Sigmoid colon (tissue), 7 donors: ENCODE data around the gene LARGE1. TPM values are rescaled to one million over a fixed set of nuclear protein-coding genes. Genes with fewer than 3 reads are reported as not detected.
A peak's percentile ranks its signal among the peaks of the same experiment; 100 is the strongest.

Experiments used
- DNase-seq: peaks from one replicate; pipeline ENCODE4 v3.0.0-alpha.2; 2019
- H3K27ac ChIP-seq, 4 donors: fragments of 200-600 bp; sonication (generic); one replicate each; pipeline ENCODE4 v1.5.1; 2016 to 2019; ENCODE audit warnings: mild to moderate bottlenecking in 1 of 4
- H3K27me3 ChIP-seq, 3 donors: fragments of 200-600 bp; sonication (generic); one replicate each; pipeline ENCODE4 v1.5.1; 2019; ENCODE audit warnings: mild to moderate bottlenecking in 1 of 3
- H3K36me3 ChIP-seq, 4 donors: fragments of 200-600 bp; sonication (generic); one replicate each; pipeline ENCODE4 v1.5.1; 2016 to 2019
- H3K4me1 ChIP-seq, 4 donors: fragments of 200-600 bp; sonication (generic); one replicate each; pipeline ENCODE4 v1.5.1; 2017 to 2019
- H3K4me3 ChIP-seq, 4 donors: fragments of 200-600 bp; sonication (generic); one replicate each; pipeline ENCODE4 v1.5.1; 2017 to 2019; ENCODE audit warnings: mild to moderate bottlenecking in 2 of 4, moderate library complexity in 1 of 4
- H3K9me3 ChIP-seq, 4 donors: fragments of 200-600 bp in 3 of 4; sonication (generic) in 3 of 4; one replicate each; pipeline versions ENCODE4 v1.5.1 to v1.6.1; 2013 to 2019
- EP300 ChIP-seq, 4 donors: sonication (generic); formaldehyde crosslinking; IDR thresholded peaks; one replicate each; pipeline ENCODE4 v1.6.1; 2017; ENCODE audit warnings: antibody characterized with exemption in 4 of 4
- POLR2A ChIP-seq, 2 donors: fragments of 450-650 bp; IDR thresholded peaks; one replicate each; pipeline ENCODE4 v1.6.1; 2016; ENCODE audit warnings: antibody characterized with exemption in 2 of 2, mild to moderate bottlenecking in 2 of 2, moderate library complexity in 2 of 2
- POLR2AphosphoS5 ChIP-seq, 4 donors: sonication (generic); formaldehyde crosslinking; IDR thresholded peaks; one replicate each; pipeline ENCODE4 v1.6.1; 2017; ENCODE audit warnings: antibody characterized with exemption in 4 of 4
- WGBS, 2 donors: extraction: QIAGEN DNeasy Blood & Tissue Kit; methylation state at CpG; one replicate each; pipeline ENCODE4 v1.1.7; 2013; 5-methylcytosine and 5-hydroxymethylcytosine counted together
- intact Hi-C: fragments of 100-400 bp; cut with DNase I; formaldehyde crosslinking; loops from one replicate; pipeline ENCODE4 v1.15.1; 2023
- polyA plus RNA-seq, 3 donors: library from polyadenylated mRNA; stranded (reverse); fragments of 200-250 nt; gene quantifications; one replicate each; pipeline ENCODE4 v1.2.3, GENCODE V29; 2013
- total RNA-seq, 4 donors: library from RNA; depleted of rRNA; stranded (reverse); fragments of >200 nt; gene quantifications; one replicate each; pipeline ENCODE4 v1.1.0, GENCODE V29; 2016
- TF ChIP-seq, protein P1 (sequence below), 4 experiments: fragments of 450-650 bp in 3 of 4; fragments of 200-600 bp in 1 of 4; IDR thresholded peaks; one replicate each; pipeline ENCODE4 v1.5.1; 2016 to 2019; ENCODE audit warnings: antibody characterized with exemption in 4 of 4, mild to moderate bottlenecking in 3 of 4, moderate library complexity in 2 of 4
- donor health status: healthy with polysubstance abuse.
- donor health status: Bipolar disorder and iron deficiency.
- donor health status: healthy.

The LARGE1 gene
- total and polyA plus RNA-seq, 7 donors, result 5.8 to 74.4 (median 38.0) TPM

DNA sequence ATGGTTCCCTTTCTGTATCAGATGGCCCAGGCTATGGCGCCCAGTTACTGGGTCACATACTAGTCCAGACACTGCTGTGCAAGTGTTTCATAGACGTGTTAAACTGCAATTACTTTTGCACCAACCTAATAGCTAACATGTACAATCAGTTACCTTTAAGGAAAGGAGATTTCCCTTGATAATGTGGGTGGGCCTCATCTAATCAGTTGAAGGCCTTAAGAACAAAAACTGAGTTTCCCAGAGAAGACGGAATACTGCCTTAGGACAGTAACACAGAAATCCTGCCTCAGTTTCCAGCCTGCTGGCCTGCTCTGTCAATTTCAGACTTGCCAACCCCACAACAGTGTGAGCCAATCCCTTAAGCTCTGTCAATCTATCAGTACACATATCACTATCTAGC is 632.2 kb downstream of the LARGE1 start:
- Histone ChIP-seq H3K9me3 (no peaks in the 10 kb centered on the region), H3K4me1 (no peaks in the 10 kb centered on the region), H3K27ac (no peak overlapping the region), H3K27me3 (no peaks in the 10 kb centered on the region), H3K36me3 (peaks cover 0 to 32% (median 7%) of the 10 kb centered on the region in 4 donors), H3K4me3 (no peak overlapping the region)
- WGBS, 2 donors, result 93 to 94% methylated on average over 3 of the region's 3 CpGs
- TF ChIP-seq, protein P1, sequence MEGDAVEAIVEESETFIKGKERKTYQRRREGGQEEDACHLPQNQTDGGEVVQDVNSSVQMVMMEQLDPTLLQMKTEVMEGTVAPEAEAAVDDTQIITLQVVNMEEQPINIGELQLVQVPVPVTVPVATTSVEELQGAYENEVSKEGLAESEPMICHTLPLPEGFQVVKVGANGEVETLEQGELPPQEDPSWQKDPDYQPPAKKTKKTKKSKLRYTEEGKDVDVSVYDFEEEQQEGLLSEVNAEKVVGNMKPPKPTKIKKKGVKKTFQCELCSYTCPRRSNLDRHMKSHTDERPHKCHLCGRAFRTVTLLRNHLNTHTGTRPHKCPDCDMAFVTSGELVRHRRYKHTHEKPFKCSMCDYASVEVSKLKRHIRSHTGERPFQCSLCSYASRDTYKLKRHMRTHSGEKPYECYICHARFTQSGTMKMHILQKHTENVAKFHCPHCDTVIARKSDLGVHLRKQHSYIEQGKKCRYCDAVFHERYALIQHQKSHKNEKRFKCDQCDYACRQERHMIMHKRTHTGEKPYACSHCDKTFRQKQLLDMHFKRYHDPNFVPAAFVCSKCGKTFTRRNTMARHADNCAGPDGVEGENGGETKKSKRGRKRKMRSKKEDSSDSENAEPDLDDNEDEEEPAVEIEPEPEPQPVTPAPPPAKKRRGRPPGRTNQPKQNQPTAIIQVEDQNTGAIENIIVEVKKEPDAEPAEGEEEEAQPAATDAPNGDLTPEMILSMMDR (IDR thresholded peaks at IDR 0.05), result no peak
- TF ChIP-seq POLR2A (IDR thresholded peaks at IDR 0.05) (no peak), POLR2AphosphoS5 (IDR thresholded peaks at IDR 0.05) (no peak), EP300 (IDR thresholded peaks at IDR 0.05) (no peak)
- intact Hi-C loops, result no loop called here
- no peak for DNase-seq

DNA sequence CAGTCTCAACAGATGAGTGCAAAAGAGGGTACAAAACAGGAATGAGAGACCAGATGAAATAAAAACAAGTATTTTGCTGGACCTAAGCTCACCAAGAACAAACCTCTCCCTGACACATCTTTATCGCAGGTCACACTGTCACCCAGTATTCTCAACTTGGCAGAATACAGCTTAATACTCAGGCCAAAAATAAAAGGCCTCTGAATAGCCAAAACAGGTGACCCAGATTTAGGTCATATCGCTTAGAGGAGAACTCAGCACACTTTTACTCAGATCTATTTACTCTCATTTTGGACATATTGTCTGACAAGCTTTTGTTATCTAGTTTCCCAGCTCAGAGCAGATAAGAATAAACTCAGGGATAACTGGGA is 645.2 kb downstream of the LARGE1 start:
- Histone ChIP-seq H3K36me3 (peaks cover 0 to 52% (median 14%) of the 10 kb centered on the region in 4 donors), H3K27ac (no peak overlapping the region), H3K27me3 (no peaks in the 10 kb centered on the region), H3K4me3 (no peak overlapping the region), H3K4me1 (peaks cover 0 to 13% (median 5%) of the 10 kb centered on the region in 4 donors), H3K9me3 (no peaks in the 10 kb centered on the region)
- no peak for TF ChIP-seq EP300 (IDR thresholded peaks at IDR 0.05)
- TF ChIP-seq, protein P1 (IDR thresholded peaks at IDR 0.05), result no peak
- no peak for TF ChIP-seq POLR2A (IDR thresholded peaks at IDR 0.05)
- TF ChIP-seq POLR2AphosphoS5 (IDR thresholded peaks at IDR 0.05), result no peak
- intact Hi-C loops, result no loop called here
- no peak for DNase-seq
- WGBS, 2 donors, result 90 to 92% methylated on average over 2 of the region's 2 CpGs

DNA sequence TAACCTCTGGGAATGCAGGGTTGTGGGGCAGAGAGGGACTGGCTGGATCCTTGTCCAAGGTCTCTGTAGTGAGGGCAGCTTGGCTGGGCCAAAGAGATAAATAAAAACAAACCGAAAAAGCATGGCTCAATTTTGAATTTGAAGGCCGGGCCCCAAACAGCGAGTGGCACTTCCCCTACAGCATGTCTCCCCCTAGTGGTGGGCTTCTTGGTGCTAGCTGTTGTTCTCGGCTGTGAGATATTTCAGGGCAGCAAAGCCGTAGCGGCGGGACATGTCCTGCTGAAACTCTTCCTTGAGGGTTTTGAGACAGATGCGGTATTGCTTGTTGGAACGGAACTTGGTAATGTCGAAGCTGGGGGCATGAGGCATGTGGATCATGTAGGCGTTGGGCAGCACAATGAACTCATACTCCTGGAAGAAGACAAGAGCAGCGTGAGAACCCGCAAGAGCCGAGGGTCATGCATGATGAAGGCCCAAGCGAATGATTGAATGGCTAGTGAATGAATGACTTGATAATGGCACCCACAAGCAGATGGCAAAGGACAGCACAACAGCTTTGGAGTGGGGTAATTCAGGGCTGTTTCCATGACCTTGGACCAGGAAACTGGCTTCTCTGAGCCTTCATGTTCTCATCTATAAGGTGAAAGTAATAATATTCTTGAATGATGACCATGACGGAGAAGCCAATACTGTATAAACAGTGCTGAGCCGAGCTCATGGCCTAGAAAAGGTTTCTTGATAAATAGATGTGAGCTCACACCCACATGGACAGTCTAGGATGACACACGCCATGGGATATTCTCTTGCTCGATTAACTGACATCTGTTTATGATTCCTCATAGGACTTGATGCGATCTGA is 645.8 kb downstream of the LARGE1 start:
- 91 to 94% methylated on average over 20 of the region's 20 CpGs for WGBS, 2 donors
- intact Hi-C loops, result no loop called here

DNA sequence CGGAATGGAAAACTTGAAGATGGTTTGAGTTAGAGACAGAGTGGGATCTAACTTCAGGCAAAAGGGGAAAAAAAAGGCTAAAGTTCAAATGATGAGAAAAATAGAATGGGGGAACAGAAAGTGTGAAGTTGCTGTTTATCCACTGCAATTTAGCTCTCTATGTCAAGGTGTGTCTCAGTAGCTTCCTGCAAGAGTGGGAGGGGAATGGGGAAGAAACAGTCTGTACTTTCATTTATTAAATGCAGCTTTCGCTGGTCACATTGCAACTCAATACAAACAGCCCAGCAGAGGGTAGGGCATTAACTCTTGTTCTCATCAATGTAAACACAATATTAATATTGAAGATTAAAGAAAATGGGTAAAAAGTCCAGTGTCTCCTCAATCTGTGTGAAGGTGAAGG is 647.4 kb downstream of the LARGE1 start:
- intact Hi-C loops, result no loop called here
- Histone ChIP-seq H3K9me3 (no peaks in the 10 kb centered on the region), H3K27ac (no peak overlapping the region), H3K4me1 (peaks cover 0 to 13% (median 5%) of the 10 kb centered on the region in 4 donors), H3K36me3 (peaks cover 0 to 42% (median 14%) of the 10 kb centered on the region in 4 donors), H3K4me3 (no peak overlapping the region), H3K27me3 (no peaks in the 10 kb centered on the region)
- no peak for DNase-seq
- TF ChIP-seq POLR2AphosphoS5 (IDR thresholded peaks at IDR 0.05), result no peak
- no peak for TF ChIP-seq EP300 (IDR thresholded peaks at IDR 0.05)
- TF ChIP-seq, protein P1 (IDR thresholded peaks at IDR 0.05), result no peak
- no peak for TF ChIP-seq POLR2A (IDR thresholded peaks at IDR 0.05)
- 58 to 76% methylated on average over 2 of the region's 2 CpGs for WGBS, 2 donors

More for the DNA sequence above, 645.8 kb downstream of the LARGE1 start:
- Histone ChIP-seq H3K9me3 (no peaks in the 10 kb centered on the region), H3K4me3 (no peak overlapping the region), H3K27me3 (no peaks in the 10 kb centered on the region), H3K27ac (no peak overlapping the region), H3K36me3 (peaks cover 0 to 49% (median 14%) of the 10 kb centered on the region in 4 donors), H3K4me1 (peaks cover 0 to 13% (median 5%) of the 10 kb centered on the region in 4 donors)
- TF ChIP-seq POLR2AphosphoS5 (IDR thresholded peaks at IDR 0.05), result no peak
- TF ChIP-seq, protein P1 (IDR thresholded peaks at IDR 0.05), result peak in 1 of 4 experiments; percentile 25
- no peak for DNase-seq
